BJ (cell line): ENCODE results near the gene PLA2G6. TPM values are rescaled to one million over a fixed set of nuclear protein-coding genes. Genes with fewer than 3 reads are reported as not detected.
A peak's percentile ranks its signal among the peaks of the same experiment; 100 is the strongest.

Experiments used
- CTCF ChIA-PET: fragments of 350-600 bp; formaldehyde crosslinking; extraction: SDS; loops from one replicate; lab custom pipeline; 2021; ENCODE audit warnings: antibody characterized with exemption, inconsistent platforms; lab: Yijun Ruan, JAX
- POLR2A ChIA-PET: fragments of 300-600 bp; sonication (Branson Sonifier 250); formaldehyde crosslinking; extraction: SDS; loops from one replicate; lab custom pipeline; 2021; ENCODE audit warnings: antibody characterized with exemption; lab: Charles Lee
- DNase-seq: peaks from one replicate; pipeline ENCODE4 v3.0.0-alpha.2; 2011; ENCODE audit warnings: low read depth
- H3K27me3 ChIP-seq: 2 replicates; pipeline ENCODE4 v1.6.0; 2011; ENCODE audit warnings: low read length; ENCODE audit not compliant: control insufficient read depth, insufficient read depth
- H3K36me3 ChIP-seq: 2 replicates; pipeline ENCODE4 v1.5.1; 2011; ENCODE audit warnings: low read length; ENCODE audit not compliant: control insufficient read depth, insufficient read depth
- H3K4me3 ChIP-seq: 2 replicates; pipeline ENCODE4 v1.5.1; 2011; ENCODE audit warnings: low read depth, mild to moderate bottlenecking, control low read depth, low read length
- polyA plus RNA-seq: library from polyadenylated mRNA; depleted of rRNA; stranded (reverse); fragments of >200 nt; gene quantifications from 2 replicates; pipeline ENCODE4 v1.2.3, GENCODE V29; 2011
- TF ChIP-seq, protein P1 (sequence below): IDR thresholded peaks from 2 replicates; pipeline ENCODE4 v1.5.1; 2011; ENCODE audit warnings: low read depth, mild to moderate bottlenecking, control low read depth, inconsistent platforms, low read length, moderate library complexity; ENCODE audit not compliant: insufficient read depth

PLA2G6 gene
- polyA plus RNA-seq, 1 experiment, result 14.9 TPM

DNA sequence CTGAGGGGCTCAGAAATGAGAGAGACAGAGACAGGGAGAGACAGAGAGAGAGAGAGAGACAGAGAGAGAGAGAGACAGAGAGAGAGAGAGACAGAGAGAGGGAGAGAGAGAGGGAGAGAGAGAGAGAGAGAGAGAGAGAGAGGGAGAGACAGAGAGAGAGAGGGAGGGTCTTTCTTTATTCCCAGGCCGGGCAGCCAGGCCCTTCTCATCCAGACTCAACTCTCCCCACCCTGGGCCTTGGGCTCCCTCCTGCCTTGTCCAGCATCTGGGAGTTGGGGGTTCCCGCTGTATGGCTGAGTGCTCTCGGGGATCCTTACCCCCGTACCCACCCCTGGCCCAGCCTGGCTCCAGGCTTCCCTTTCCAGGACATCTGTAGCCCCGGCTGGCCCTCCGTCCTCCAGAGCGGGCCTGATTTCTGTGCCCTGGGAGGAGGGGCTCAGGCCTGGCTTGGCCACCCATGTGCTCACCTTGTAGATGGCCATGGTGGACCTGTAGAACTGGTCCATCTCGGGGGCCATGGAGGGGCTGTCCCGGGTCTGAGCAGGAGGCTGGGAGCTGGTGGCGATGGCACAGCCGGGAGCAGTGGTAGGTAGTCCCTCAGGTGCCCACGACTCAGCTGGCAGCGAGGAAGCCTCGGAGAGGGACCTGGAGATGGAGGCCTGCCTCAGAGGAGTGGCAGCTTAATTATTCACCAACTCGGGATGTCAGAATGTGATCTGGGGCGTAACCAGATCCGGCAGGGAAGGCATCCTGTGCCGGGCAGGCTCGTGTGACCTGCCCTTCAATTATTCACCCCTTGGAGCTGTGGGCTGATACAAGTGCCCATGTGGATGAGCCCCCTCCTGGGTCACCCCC, 71.4 kb downstream of the PLA2G6 start, which contains the start of gene BAIAP2L2:
Gene BAIAP2L2 (minus strand): TSS at position 677 of the 855 bp plus-strand sequence. CDS start 159 bp downstream, at position 518.
- Histone ChIP-seq H3K4me3 (no peak within 1 kb of the TSS), H3K27me3 (no peaks in the 10 kb centered on the region), H3K36me3 (no peaks in the 10 kb centered on the region)
- CTCF ChIA-PET, result interaction anchor here (0.7 to 1.1 kb wide), 3 partner anchors 11 to 152 kb away, joined by 3 read pairs; no protein-coding TSS in a partner anchor
- DNase-seq, result no peak
- POLR2A ChIA-PET, result no interaction called here
- TF ChIP-seq, protein P1, sequence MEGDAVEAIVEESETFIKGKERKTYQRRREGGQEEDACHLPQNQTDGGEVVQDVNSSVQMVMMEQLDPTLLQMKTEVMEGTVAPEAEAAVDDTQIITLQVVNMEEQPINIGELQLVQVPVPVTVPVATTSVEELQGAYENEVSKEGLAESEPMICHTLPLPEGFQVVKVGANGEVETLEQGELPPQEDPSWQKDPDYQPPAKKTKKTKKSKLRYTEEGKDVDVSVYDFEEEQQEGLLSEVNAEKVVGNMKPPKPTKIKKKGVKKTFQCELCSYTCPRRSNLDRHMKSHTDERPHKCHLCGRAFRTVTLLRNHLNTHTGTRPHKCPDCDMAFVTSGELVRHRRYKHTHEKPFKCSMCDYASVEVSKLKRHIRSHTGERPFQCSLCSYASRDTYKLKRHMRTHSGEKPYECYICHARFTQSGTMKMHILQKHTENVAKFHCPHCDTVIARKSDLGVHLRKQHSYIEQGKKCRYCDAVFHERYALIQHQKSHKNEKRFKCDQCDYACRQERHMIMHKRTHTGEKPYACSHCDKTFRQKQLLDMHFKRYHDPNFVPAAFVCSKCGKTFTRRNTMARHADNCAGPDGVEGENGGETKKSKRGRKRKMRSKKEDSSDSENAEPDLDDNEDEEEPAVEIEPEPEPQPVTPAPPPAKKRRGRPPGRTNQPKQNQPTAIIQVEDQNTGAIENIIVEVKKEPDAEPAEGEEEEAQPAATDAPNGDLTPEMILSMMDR, result no peak

DNA sequence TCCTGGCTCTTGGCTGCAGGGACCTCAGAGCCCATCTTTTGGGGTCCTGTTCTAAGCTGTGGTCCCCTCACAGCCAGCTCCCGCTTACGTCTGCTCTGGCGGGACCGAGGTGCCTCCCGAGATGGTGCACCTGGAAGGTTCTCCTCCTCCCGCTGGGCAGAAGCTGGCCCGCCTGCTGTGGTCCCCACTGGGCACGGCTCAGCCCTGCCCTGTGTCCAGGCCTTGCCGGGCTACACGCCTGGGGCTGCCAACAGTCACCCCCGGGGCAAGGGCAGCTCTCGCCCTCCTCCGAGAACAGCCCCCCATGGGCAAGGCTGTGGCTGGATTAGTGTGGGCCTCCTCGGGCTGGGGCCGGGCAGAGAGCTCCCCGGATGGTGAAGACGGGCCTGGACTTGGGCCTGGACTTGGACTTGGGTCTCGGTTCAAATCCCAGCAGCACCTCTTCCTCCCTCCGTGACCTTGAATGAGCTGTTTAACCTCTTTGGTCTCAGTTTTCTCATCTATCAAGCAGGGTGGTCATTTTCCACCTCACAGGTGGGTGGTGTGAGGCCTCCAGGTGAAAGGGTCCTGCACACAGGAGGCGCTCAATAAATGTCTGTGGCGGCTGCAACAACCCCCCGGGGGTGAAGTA, 72.1 kb downstream of the PLA2G6 start:
- ChIA-PET POLR2A (no interaction called here), CTCF (interaction anchor here (0.7 to 1.1 kb wide), 2 partner anchors 11 to 153 kb away, joined by 3 read pairs; no protein-coding TSS in a partner anchor)
- TF ChIP-seq, protein P1, result no peak
- no peaks in the 10 kb centered on the region for H3K27me3 ChIP-seq
- no peak overlapping the region for H3K4me3 ChIP-seq
- no peaks in the 10 kb centered on the region for H3K36me3 ChIP-seq
- DNase-seq, result no peak

DNA sequence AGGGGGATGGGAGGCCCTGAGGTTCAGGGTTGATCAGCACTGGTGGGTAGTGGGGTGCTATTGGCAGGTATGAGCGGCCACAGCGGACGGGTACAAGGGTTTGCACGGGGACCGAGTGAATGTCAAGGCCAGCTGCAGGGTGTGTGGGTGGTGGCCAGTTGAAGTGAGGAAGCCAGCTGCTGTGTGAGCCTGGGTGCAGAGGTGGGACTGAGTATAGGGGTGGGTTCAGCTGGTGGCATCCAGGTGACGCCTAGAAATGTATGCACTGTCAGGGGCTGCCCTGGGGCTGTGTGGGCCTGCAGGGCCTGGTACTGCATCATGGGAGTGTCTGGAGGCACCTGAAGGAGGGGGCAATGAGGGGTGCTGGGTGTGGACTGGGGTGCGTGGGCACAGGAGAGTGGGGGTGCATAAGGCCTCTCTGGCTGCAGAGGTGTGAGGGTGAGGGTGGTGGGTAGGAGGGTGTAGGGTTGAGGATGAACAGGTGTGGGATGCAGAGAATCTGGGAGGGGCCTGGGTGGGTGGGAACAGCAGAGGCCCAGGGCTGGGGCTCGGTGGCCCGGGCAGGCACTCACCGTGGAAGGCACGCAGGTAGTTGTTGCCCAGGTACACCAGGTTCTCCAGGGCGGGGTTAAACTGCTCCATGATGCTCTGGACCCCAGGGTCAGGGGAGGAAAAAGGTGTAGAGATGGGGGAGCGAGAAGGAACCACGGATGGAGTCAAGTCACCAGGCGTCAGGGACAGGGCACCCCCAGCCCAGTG, 72.9 kb downstream of the PLA2G6 start:
- ChIA-PET POLR2A (no interaction called here), CTCF (interaction anchor here (0.6 to 2.5 kb wide), 4 partner anchors 9 to 247 kb away, joined by 3 to 10 read pairs (median 3); no protein-coding TSS in a partner anchor)
- no peaks in the 10 kb centered on the region for H3K27me3 ChIP-seq
- no peaks in the 10 kb centered on the region for H3K36me3 ChIP-seq
- no peak overlapping the region for H3K4me3 ChIP-seq
- TF ChIP-seq, protein P1, result no peak
- DNase-seq, result no peak

DNA sequence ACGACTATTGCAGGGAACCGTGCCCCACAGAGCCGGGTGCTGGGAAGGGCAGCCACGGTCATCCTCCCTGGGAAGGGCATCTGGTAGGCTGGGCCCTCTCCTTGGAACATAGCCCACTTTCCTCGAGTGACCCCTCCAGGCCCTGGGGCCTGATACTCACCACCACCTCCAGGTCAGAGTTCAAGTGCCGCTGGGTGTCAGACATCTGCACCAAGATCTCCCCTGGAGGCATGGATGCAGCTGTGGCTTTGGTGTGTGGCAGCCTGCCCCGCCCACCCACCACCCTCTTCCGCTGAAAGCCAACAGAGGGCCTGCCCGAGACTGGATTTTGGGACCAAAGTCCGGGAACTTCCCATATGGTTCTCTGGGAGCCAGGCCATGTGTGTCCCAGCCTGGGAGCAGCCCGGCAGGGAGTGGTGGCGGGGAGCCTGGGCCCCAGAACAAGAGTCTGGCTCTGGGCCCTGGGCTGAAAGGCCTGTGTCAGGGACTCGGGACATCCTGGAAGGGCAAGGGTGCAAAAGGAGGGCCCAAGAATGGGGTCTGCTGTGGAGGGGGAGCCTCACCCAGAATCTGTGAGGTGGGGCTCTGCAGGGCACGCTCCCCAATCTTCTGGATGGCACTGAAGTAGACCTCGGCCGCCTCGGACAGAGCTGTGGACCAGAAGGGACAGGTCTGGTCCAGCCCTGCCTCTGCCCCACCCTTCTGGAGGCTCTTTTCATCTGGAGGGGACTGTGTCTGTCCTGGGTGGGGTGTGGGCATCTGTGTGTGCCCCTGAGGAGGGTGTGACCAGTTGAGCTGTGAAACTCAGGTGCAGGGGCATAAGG, 73.7 kb downstream of the PLA2G6 start:
- TF ChIP-seq, protein P1, result peak; percentile 19; the same call in 1 of the 2 replicates
- DNase-seq, result no peak
- CTCF ChIA-PET, result interaction anchor here (0.6 to 2.5 kb wide), 5 partner anchors 8 to 248 kb away, joined by 3 to 10 read pairs (median 3); no protein-coding TSS in a partner anchor
- no peaks in the 10 kb centered on the region for H3K36me3 ChIP-seq
- H3K27me3 ChIP-seq, result no peaks in the 10 kb centered on the region
- POLR2A ChIA-PET, result no interaction called here
- H3K4me3 ChIP-seq, result no peak overlapping the region
